Suprapubic skin (tissue), 4 donors: ENCODE results near the gene PTGDR2. TPM values are rescaled to one million over a fixed set of nuclear protein-coding genes. Genes with fewer than 3 reads are reported as not detected.

Source experiments
- DNase-seq, 2 donors: peaks; one replicate each; pipeline ENCODE4 v3.0.0-alpha.2; 2019; ENCODE audit warnings: low spot score in 2 of 2
- H3K27ac ChIP-seq: fragments of 200-600 bp; sonication (generic); one replicate; pipeline ENCODE4 v1.5.1; 2019
- H3K27me3 ChIP-seq: fragments of 200-600 bp; sonication (generic); one replicate; pipeline ENCODE4 v1.5.1; 2019
- H3K36me3 ChIP-seq: fragments of 200-600 bp; sonication (generic); one replicate; pipeline ENCODE4 v1.5.1; 2019
- H3K4me1 ChIP-seq: fragments of 200-600 bp; sonication (generic); one replicate; pipeline ENCODE4 v1.5.1; 2019
- H3K4me3 ChIP-seq: fragments of 200-600 bp; sonication (generic); one replicate; pipeline ENCODE4 v1.5.1; 2019; ENCODE audit warnings: mild to moderate bottlenecking
- H3K9me3 ChIP-seq: fragments of 200-600 bp; sonication (generic); one replicate; pipeline ENCODE4 v1.5.1; 2019
- EP300 ChIP-seq: sonication (generic); formaldehyde crosslinking; IDR thresholded peaks from one replicate; pipeline ENCODE4 v1.6.1; 2017; ENCODE audit warnings: antibody characterized with exemption
- POLR2A ChIP-seq, 2 donors: fragments of 450-650 bp; IDR thresholded peaks; one replicate each; pipeline ENCODE4 v1.6.1; 2017; ENCODE audit warnings: antibody characterized with exemption in 2 of 2, mild to moderate bottlenecking in 2 of 2, moderate library complexity in 2 of 2
- POLR2AphosphoS5 ChIP-seq, 3 donors: sonication (generic); formaldehyde crosslinking; IDR thresholded peaks; one replicate each; pipeline ENCODE4 v1.6.1; 2017; ENCODE audit warnings: antibody characterized with exemption in 3 of 3
- WGBS: methylation state at CpG from one replicate; pipeline ENCODE4 v1.1.5; 2018; 5-methylcytosine and 5-hydroxymethylcytosine counted together
- total RNA-seq, 4 donors: library from RNA; depleted of rRNA; stranded (reverse); fragments of >200 nt; gene quantifications; one replicate each; pipeline ENCODE4 v1.1.0, GENCODE V29; 2016
- TF ChIP-seq, protein P1 (sequence below), 2 donors: fragments of 200-600 bp in 1 of 2; fragments of 450-650 bp in 1 of 2; sonication (generic) in 1 of 2; IDR thresholded peaks; one replicate each; pipeline ENCODE4 v1.5.1; 2016 to 2019; ENCODE audit warnings: antibody characterized with exemption in 2 of 2, mild to moderate bottlenecking in 1 of 2, moderate library complexity in 1 of 2

Gene PTGDR2
- total RNA-seq, 4 donors from 2014 or later = 0.19 to 0.68 (median 0.34) TPM; not detected in 1

DNA sequence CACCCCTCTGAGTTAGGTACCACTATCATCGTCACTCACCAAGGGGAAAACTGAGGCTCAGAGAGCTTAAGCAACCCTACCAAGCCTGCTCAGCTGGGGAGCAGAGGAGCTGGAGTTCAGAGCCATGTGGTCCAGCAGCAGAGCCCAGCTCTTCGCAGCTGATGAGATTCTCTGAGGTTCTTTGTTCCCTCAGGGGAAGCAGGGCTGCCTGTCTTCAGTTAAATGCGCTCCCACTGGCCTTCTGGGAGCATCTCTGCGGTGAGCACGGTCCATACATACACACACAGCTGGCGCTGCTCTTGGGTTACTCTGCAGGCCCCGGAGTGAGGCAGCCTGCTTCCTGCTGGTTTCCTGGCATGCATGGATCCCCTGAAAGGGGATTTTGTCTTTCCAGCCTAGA is 5.2 kb upstream of the PTGDR2 start:
- Histone ChIP-seq H3K36me3 (no peaks in the 10 kb centered on the region), H3K4me1 (no peaks in the 10 kb centered on the region), H3K27ac (no peak overlapping the region), H3K9me3 (no peaks in the 10 kb centered on the region), H3K4me3 (no peak overlapping the region), H3K27me3 (no peaks in the 10 kb centered on the region)
- WGBS = 70% methylated on average over 6 of the region's 7 CpGs
- peak in 1 of 2 donors; percentile 38 for DNase-seq
- TF ChIP-seq EP300 = no peak
- no peak for TF ChIP-seq POLR2A (IDR thresholded peaks at IDR 0.05)
- TF ChIP-seq, protein P1, sequence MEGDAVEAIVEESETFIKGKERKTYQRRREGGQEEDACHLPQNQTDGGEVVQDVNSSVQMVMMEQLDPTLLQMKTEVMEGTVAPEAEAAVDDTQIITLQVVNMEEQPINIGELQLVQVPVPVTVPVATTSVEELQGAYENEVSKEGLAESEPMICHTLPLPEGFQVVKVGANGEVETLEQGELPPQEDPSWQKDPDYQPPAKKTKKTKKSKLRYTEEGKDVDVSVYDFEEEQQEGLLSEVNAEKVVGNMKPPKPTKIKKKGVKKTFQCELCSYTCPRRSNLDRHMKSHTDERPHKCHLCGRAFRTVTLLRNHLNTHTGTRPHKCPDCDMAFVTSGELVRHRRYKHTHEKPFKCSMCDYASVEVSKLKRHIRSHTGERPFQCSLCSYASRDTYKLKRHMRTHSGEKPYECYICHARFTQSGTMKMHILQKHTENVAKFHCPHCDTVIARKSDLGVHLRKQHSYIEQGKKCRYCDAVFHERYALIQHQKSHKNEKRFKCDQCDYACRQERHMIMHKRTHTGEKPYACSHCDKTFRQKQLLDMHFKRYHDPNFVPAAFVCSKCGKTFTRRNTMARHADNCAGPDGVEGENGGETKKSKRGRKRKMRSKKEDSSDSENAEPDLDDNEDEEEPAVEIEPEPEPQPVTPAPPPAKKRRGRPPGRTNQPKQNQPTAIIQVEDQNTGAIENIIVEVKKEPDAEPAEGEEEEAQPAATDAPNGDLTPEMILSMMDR (IDR thresholded peaks at IDR 0.05) = no peak
- TF ChIP-seq POLR2AphosphoS5 (IDR thresholded peaks at IDR 0.05) = no peak

DNA sequence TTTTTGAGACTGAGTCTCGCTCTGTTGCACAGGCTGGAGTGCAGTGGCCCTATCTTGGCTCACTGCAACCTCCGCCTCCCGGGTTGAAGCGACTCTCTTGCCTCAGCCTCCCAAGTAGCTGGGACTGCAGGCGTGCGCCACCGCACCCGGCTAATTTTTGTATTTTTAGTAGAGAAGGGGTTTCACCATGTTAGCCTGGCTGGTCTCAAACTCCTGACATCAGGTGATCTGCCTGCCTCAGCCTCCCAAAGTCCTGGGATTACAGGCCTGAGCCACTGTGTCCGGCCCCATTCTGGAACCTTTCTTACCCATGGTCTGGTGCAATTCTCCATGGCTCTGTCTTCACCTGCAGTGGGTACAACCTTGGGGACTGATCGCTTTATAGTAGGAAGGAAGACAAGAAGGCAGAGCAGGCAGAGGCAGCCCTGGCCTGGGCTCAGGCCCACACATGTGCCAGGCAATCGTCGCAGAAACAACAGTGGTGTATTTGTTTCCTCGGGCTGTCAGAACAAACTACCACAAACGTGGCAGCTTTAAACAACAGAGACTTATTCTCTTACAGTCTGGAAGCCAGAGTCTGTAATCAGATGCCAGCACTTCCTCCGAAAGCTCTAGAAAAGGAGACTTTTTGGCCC is 4.0 kb upstream of the PTGDR2 start:
- 70% methylated on average over 15 of the region's 15 CpGs for WGBS
- H3K4me3 ChIP-seq = no peak overlapping the region
- no peak overlapping the region for H3K27ac ChIP-seq
- no peak for DNase-seq
- H3K27me3 ChIP-seq = no peaks in the 10 kb centered on the region
- TF ChIP-seq, protein P1 (IDR thresholded peaks at IDR 0.05) = no peak
- TF ChIP-seq EP300 (no peak), POLR2A (IDR thresholded peaks at IDR 0.05) (no peak)
- no peaks in the 10 kb centered on the region for H3K9me3 ChIP-seq
- H3K4me1 ChIP-seq = no peaks in the 10 kb centered on the region
- no peaks in the 10 kb centered on the region for H3K36me3 ChIP-seq

DNA sequence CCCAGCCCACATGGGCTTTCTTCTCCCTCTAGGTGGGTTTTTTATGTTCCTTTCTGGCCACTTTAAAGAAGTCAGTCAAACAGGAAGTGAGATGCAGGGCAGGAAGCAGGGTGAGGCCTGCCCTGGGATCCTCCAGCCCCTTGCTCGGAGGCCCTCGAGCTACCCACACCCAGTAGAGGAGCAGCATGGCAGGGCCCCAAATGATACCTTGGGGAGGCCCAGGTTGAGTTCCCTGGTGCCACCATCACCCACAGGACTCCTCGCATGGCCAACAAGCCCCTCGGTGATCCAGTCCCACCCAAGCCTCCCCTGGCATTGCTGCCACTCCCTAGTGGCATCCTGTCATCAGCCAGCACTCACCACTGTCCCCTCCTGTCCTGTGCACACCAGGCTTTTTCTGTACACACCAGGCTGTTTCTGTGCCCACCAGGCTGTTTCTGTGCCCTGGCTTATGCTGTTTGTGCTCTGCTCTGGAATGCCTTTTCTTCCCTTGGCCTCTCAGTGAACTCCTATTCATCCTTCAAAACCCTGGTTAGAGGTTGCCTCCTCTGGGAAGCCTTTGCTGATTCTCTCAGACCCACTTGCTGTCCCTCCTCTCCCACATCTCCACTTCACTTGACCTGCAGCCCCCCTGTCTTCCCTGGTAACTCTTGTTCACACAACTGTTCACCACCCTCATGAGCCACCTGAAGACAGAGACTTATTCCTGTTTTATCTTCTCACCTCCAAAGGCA is 3.1 kb upstream of the PTGDR2 start:
- WGBS = 79% methylated on average over 4 of the region's 4 CpGs
- peak in 1 of 2 donors; percentile 59 for DNase-seq
- Histone ChIP-seq H3K36me3 (no peaks in the 10 kb centered on the region), H3K27me3 (no peaks in the 10 kb centered on the region), H3K27ac (no peak overlapping the region), H3K4me3 (no peak overlapping the region), H3K4me1 (no peaks in the 10 kb centered on the region), H3K9me3 (no peaks in the 10 kb centered on the region)
- TF ChIP-seq POLR2A (IDR thresholded peaks at IDR 0.05) (no peak), EP300 (no peak), POLR2AphosphoS5 (IDR thresholded peaks at IDR 0.05) (no peak)
- TF ChIP-seq, protein P1 (IDR thresholded peaks at IDR 0.05) = no peak

DNA sequence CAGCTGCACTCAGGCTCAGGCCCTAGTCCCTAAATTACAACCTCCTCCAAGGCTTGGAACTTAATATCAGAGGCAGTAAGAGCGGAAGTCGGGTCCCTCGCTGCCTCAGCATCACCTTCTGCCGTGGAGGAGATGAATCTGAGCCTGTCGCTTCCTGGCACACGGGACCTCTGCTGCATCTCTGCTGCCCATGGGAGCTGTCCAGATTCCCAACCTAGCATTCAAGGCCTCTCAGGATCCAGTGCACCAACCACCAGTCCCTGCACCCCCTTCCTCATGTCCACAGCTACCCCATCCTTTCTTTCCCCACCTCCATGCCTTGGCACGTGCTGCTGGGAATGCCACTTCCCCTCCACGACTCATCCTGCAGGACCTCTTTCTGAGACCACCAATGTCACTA is 2.5 kb upstream of the PTGDR2 start:
- TF ChIP-seq, protein P1 (IDR thresholded peaks at IDR 0.05) = no peak
- TF ChIP-seq POLR2A (IDR thresholded peaks at IDR 0.05) (no peak), POLR2AphosphoS5 (IDR thresholded peaks at IDR 0.05) (no peak), EP300 (no peak)
- Histone ChIP-seq H3K4me3 (no peak overlapping the region), H3K4me1 (no peaks in the 10 kb centered on the region), H3K36me3 (peaks cover under 1% of the 10 kb centered on the region), H3K9me3 (no peaks in the 10 kb centered on the region), H3K27me3 (no peaks in the 10 kb centered on the region), H3K27ac (no peak overlapping the region)
- WGBS = 83% methylated on average over 5 of the region's 8 CpGs
- no peak for DNase-seq

DNA sequence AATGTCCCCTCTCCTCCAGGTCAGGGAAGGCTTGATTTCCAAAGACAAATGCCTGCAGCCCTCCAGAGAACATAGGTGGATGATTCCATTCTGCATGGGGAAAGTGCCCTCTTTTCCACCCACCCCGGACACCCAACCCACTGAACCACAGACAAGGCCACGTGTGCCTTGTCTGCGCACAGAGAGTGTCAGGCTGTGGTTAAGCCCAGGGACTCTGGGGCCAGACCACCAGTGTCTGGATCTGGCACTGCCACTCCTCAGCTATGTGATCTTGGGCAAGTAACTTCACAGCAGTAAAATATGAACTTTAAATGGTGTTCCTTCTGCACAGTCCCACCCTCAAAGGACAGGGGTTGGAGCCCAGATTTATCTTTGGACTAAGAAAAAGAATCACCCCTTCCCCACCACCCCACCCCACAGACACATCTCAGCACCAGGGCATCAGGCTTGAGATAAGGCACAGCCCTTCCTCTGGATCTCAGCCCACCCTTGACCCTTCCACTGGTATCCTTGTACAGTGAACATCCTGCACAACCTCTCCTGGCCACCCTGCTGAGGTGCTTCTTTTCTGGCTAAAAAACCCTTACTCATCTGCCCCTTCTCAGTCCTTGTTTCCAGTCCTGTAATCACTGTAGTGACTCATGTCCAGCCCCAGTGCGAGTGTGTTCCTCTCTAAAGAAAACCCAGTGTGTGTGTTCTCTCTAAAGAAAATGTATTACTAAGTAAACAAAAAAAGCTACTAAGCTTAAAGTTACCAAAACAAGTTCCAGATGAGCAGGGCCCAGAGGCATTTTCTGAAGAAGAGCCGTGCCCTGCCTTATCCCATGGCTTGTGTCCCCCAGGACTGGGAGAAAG is 1.9 kb upstream of the PTGDR2 start:
- DNase-seq = no peak
- no peak overlapping the region for H3K27ac ChIP-seq
- no peaks in the 10 kb centered on the region for H3K27me3 ChIP-seq
- H3K9me3 ChIP-seq = no peaks in the 10 kb centered on the region
- peaks cover 7% of the 10 kb centered on the region for H3K36me3 ChIP-seq
- WGBS = 90% methylated on average over 5 of the region's 5 CpGs
- H3K4me3 ChIP-seq = no peak overlapping the region
- no peak for TF ChIP-seq POLR2AphosphoS5 (IDR thresholded peaks at IDR 0.05)
- TF ChIP-seq, protein P1 (IDR thresholded peaks at IDR 0.05) = no peak
- no peak for TF ChIP-seq EP300
- no peak for TF ChIP-seq POLR2A (IDR thresholded peaks at IDR 0.05)
- no peaks in the 10 kb centered on the region for H3K4me1 ChIP-seq
